ENCODE data around the gene PRKAR1B. TPM values are rescaled to one million over a fixed set of nuclear protein-coding genes. Genes with fewer than 3 reads are reported as not detected.
"Not testable (repeated sequence)": the region's sequence is repeated elsewhere in the genome, so short reads cannot be mapped to it uniquely, and the experiment has no call there.

PRKAR1B gene
- total and polyA plus RNA-seq, 2 donors, result 13.7 to 15.4 TPM

- not testable (repeated sequence) for H3K27me3 ChIP-seq (ENCODE audit: control insufficient read depth in 2 of 2, insufficient read depth in 1 of 2, low read length in 1 of 2); H3K27ac ChIP-seq (ENCODE audit: low read depth in 1 of 2, low read length in 1 of 2); H3K9me3 ChIP-seq (ENCODE audit: control insufficient read depth in 2 of 2, insufficient read depth in 1 of 2, low read length in 1 of 2); H3K4me1 ChIP-seq (ENCODE audit: control insufficient read depth in 2 of 2, insufficient read depth in 2 of 2, low read length in 2 of 2); H3K4me3 ChIP-seq (ENCODE audit: low read length in 2 of 2); DNase-seq (ENCODE audit: low read depth in 6 of 9, low spot score in 9 of 9); H3K36me3 ChIP-seq (ENCODE audit: control insufficient read depth in 2 of 2, insufficient read depth in 2 of 2, low read length in 1 of 2)
- 96% methylated on average over 9 of the region's 9 CpGs for WGBS
These were observed 175.5 kb downstream of the PRKAR1B start for GRCh38 chr7:551615-551970.

- H3K4me3 ChIP-seq (ENCODE audit: low read length in 2 of 2), result no peak overlapping the region
- no peaks in the 10 kb centered on the region for H3K27me3 ChIP-seq (ENCODE audit: control insufficient read depth in 2 of 2, insufficient read depth in 1 of 2, low read length in 1 of 2)
- no peaks in the 10 kb centered on the region for H3K9me3 ChIP-seq (ENCODE audit: control insufficient read depth in 2 of 2, insufficient read depth in 1 of 2, low read length in 1 of 2)
- no peak overlapping the region for H3K27ac ChIP-seq (ENCODE audit: low read depth in 1 of 2, low read length in 1 of 2)
- H3K4me1 ChIP-seq (ENCODE audit: control insufficient read depth in 2 of 2, insufficient read depth in 2 of 2, low read length in 2 of 2), result peaks cover 0 to 2% of the 10 kb centered on the region in 2 donors
- WGBS, result 98% methylated on average over 19 of the region's 19 CpGs
- H3K36me3 ChIP-seq (ENCODE audit: control insufficient read depth in 2 of 2, insufficient read depth in 2 of 2, low read length in 1 of 2), result peaks cover 0 to 3% of the 10 kb centered on the region in 2 donors
- no peak for DNase-seq (ENCODE audit: low read depth in 6 of 9, low spot score in 9 of 9)
These were observed 176.0 kb downstream of the PRKAR1B start for GRCh38 chr7:550881-551614.

- H3K4me1 ChIP-seq (ENCODE audit: control insufficient read depth in 2 of 2, insufficient read depth in 2 of 2, low read length in 2 of 2), result peaks cover 0 to 2% of the 10 kb centered on the region in 2 donors
These were observed 177.0 kb downstream of the PRKAR1B start for GRCh38 chr7:549891-550625.

GRCh38 chr7:549066-549890 is 177.8 kb downstream of the PRKAR1B start:
- 95% methylated on average over 43 of the region's 43 CpGs for WGBS
- Histone ChIP-seq H3K4me3 (ENCODE audit: low read length in 2 of 2) (no peak overlapping the region), H3K27ac (ENCODE audit: low read depth in 1 of 2, low read length in 1 of 2) (no peak overlapping the region), H3K27me3 (ENCODE audit: control insufficient read depth in 2 of 2, insufficient read depth in 1 of 2, low read length in 1 of 2) (no peaks in the 10 kb centered on the region), H3K9me3 (ENCODE audit: control insufficient read depth in 2 of 2, insufficient read depth in 1 of 2, low read length in 1 of 2) (peaks cover 0 to 5% of the 10 kb centered on the region in 2 donors), H3K4me1 (ENCODE audit: control insufficient read depth in 2 of 2, insufficient read depth in 2 of 2, low read length in 2 of 2) (peaks cover 0 to 2% of the 10 kb centered on the region in 2 donors), H3K36me3 (ENCODE audit: control insufficient read depth in 2 of 2, insufficient read depth in 2 of 2, low read length in 1 of 2) (peaks cover 0 to 3% of the 10 kb centered on the region in 2 donors)
- no peak for DNase-seq (ENCODE audit: low read depth in 6 of 9, low spot score in 9 of 9)

More at GRCh38 chr7:549891-550625, 177.0 kb downstream of the PRKAR1B start:
- peaks cover 0 to 3% of the 10 kb centered on the region in 2 donors for H3K36me3 ChIP-seq (ENCODE audit: control insufficient read depth in 2 of 2, insufficient read depth in 2 of 2, low read length in 1 of 2)
- H3K9me3 ChIP-seq (ENCODE audit: control insufficient read depth in 2 of 2, insufficient read depth in 1 of 2, low read length in 1 of 2), result peaks cover 0 to 5% of the 10 kb centered on the region in 2 donors
- DNase-seq (ENCODE audit: low read depth in 6 of 9, low spot score in 9 of 9), result no peak
- no peak overlapping the region for H3K4me3 ChIP-seq (ENCODE audit: low read length in 2 of 2)
- no peaks in the 10 kb centered on the region for H3K27me3 ChIP-seq (ENCODE audit: control insufficient read depth in 2 of 2, insufficient read depth in 1 of 2, low read length in 1 of 2)
- H3K27ac ChIP-seq (ENCODE audit: low read depth in 1 of 2, low read length in 1 of 2), result no peak overlapping the region
- 98% methylated on average over 31 of the region's 31 CpGs for WGBS

GRCh38 chr7:548401-548800 is 178.7 kb downstream of the PRKAR1B start:
- H3K27ac ChIP-seq (ENCODE audit: low read depth in 1 of 2, low read length in 1 of 2), result no peak overlapping the region
- H3K27me3 ChIP-seq (ENCODE audit: control insufficient read depth in 2 of 2, insufficient read depth in 1 of 2, low read length in 1 of 2), result no peaks in the 10 kb centered on the region
- 97% methylated on average over 11 of the region's 11 CpGs for WGBS
- H3K4me1 ChIP-seq (ENCODE audit: control insufficient read depth in 2 of 2, insufficient read depth in 2 of 2, low read length in 2 of 2), result peaks cover 0 to 2% of the 10 kb centered on the region in 2 donors
- no peak for DNase-seq (ENCODE audit: low read depth in 6 of 9, low spot score in 9 of 9)
- H3K4me3 ChIP-seq (ENCODE audit: low read length in 2 of 2), result no peak overlapping the region
- H3K36me3 ChIP-seq (ENCODE audit: control insufficient read depth in 2 of 2, insufficient read depth in 2 of 2, low read length in 1 of 2), result no peaks in the 10 kb centered on the region
- H3K9me3 ChIP-seq (ENCODE audit: control insufficient read depth in 2 of 2, insufficient read depth in 1 of 2, low read length in 1 of 2), result peaks cover 0 to 5% of the 10 kb centered on the region in 2 donors

- H3K9me3 ChIP-seq (ENCODE audit: control insufficient read depth in 2 of 2, insufficient read depth in 1 of 2, low read length in 1 of 2), result peaks cover 0 to 11% of the 10 kb centered on the region in 2 donors
- no peak for DNase-seq (ENCODE audit: low read depth in 6 of 9, low spot score in 9 of 9)
- 96% methylated on average over 16 of the region's 16 CpGs for WGBS
These were observed 181.6 kb downstream of the PRKAR1B start for GRCh38 chr7:545470-545869.

GRCh38 chr7:544338-545221 is 182.5 kb downstream of the PRKAR1B start:
- H3K27ac ChIP-seq (ENCODE audit: low read depth in 1 of 2, low read length in 1 of 2), result no peak overlapping the region
- WGBS, result 95% methylated on average over 18 of the region's 18 CpGs
- peaks cover 0 to 14% of the 10 kb centered on the region in 2 donors for H3K9me3 ChIP-seq (ENCODE audit: control insufficient read depth in 2 of 2, insufficient read depth in 1 of 2, low read length in 1 of 2)
- no peaks in the 10 kb centered on the region for H3K4me1 ChIP-seq (ENCODE audit: control insufficient read depth in 2 of 2, insufficient read depth in 2 of 2, low read length in 2 of 2)
- H3K36me3 ChIP-seq (ENCODE audit: control insufficient read depth in 2 of 2, insufficient read depth in 2 of 2, low read length in 1 of 2), result no peaks in the 10 kb centered on the region
- DNase-seq (ENCODE audit: low read depth in 6 of 9, low spot score in 9 of 9), result no peak
- no peaks in the 10 kb centered on the region for H3K27me3 ChIP-seq (ENCODE audit: control insufficient read depth in 2 of 2, insufficient read depth in 1 of 2, low read length in 1 of 2)
- no peak overlapping the region for H3K4me3 ChIP-seq (ENCODE audit: low read length in 2 of 2)

More at GRCh38 chr7:545470-545869, 181.6 kb downstream of the PRKAR1B start:
- no peak overlapping the region for H3K4me3 ChIP-seq (ENCODE audit: low read length in 2 of 2)
- no peaks in the 10 kb centered on the region for H3K27me3 ChIP-seq (ENCODE audit: control insufficient read depth in 2 of 2, insufficient read depth in 1 of 2, low read length in 1 of 2)
- H3K27ac ChIP-seq (ENCODE audit: low read depth in 1 of 2, low read length in 1 of 2), result no peak overlapping the region
- no peaks in the 10 kb centered on the region for H3K36me3 ChIP-seq (ENCODE audit: control insufficient read depth in 2 of 2, insufficient read depth in 2 of 2, low read length in 1 of 2)
- H3K4me1 ChIP-seq (ENCODE audit: control insufficient read depth in 2 of 2, insufficient read depth in 2 of 2, low read length in 2 of 2), result no peaks in the 10 kb centered on the region

GRCh38 chr7:543501-544337 is 183.4 kb downstream of the PRKAR1B start:
- H3K27me3 ChIP-seq (ENCODE audit: control insufficient read depth in 2 of 2, insufficient read depth in 1 of 2, low read length in 1 of 2), result no peaks in the 10 kb centered on the region
- peaks cover 0 to 2% of the 10 kb centered on the region in 2 donors for H3K4me1 ChIP-seq (ENCODE audit: control insufficient read depth in 2 of 2, insufficient read depth in 2 of 2, low read length in 2 of 2)
- WGBS, result 95% methylated on average over 18 of the region's 18 CpGs
- peaks cover 0 to 14% of the 10 kb centered on the region in 2 donors for H3K9me3 ChIP-seq (ENCODE audit: control insufficient read depth in 2 of 2, insufficient read depth in 1 of 2, low read length in 1 of 2)
- H3K4me3 ChIP-seq (ENCODE audit: low read length in 2 of 2), result no peak overlapping the region
- H3K36me3 ChIP-seq (ENCODE audit: control insufficient read depth in 2 of 2, insufficient read depth in 2 of 2, low read length in 1 of 2), result no peaks in the 10 kb centered on the region
- no peak for DNase-seq (ENCODE audit: low read depth in 6 of 9, low spot score in 9 of 9)
- H3K27ac ChIP-seq (ENCODE audit: low read depth in 1 of 2, low read length in 1 of 2), result no peak overlapping the region
